Measurements from ENCODE around the gene XIAP. TPM values are rescaled to one million over a fixed set of nuclear protein-coding genes. Genes with fewer than 3 reads are reported as not detected.

Gene XIAP
- total RNA-seq, 6 donors from 2014 or later, result 28.3 to 64.2 (median 46.8) TPM

GRCh38 chrX:123905332-123905731 lies 45.5 kb downstream of the XIAP start:
- Histone ChIP-seq H3K27me3 (no peaks in the 10 kb centered on the region), H3K27ac (peak overlapping the region in 1 of 4 donors; percentile 22), H3K4me1 (peaks cover 0 to 9% (median 1%) of the 10 kb centered on the region in 4 donors), H3K4me3 (no peak overlapping the region), H3K36me3 (peaks cover 0 to 14% (median 0%) of the 10 kb centered on the region in 4 donors), H3K9me3 (no peaks in the 10 kb centered on the region)
- 41 to 44% methylated on average over 2 of the region's 2 CpGs for WGBS, 2 donors
- DNase-seq (no peak), ATAC-seq (ENCODE audit: low FRiP score in 2 of 2) (no peak)
- no peak for TF ChIP-seq CTCF (IDR thresholded peaks at IDR 0.05)
- no peak for TF ChIP-seq POLR2A (IDR thresholded peaks at IDR 0.05)
- no peak for TF ChIP-seq POLR2AphosphoS5 (IDR thresholded peaks at IDR 0.05)
- no peak for TF ChIP-seq EP300 (IDR thresholded peaks at IDR 0.05)

GRCh38 chrX:123906557-123907316 lies 46.9 kb downstream of the XIAP start:
- ATAC-seq (ENCODE audit: low FRiP score in 2 of 2) (no peak), DNase-seq (no peak)
- peaks cover 0 to 7% (median 0%) of the 10 kb centered on the region in 4 donors for H3K36me3 ChIP-seq
- TF ChIP-seq POLR2A (IDR thresholded peaks at IDR 0.05) (no peak), EP300 (IDR thresholded peaks at IDR 0.05) (no peak), CTCF (IDR thresholded peaks at IDR 0.05) (no peak), POLR2AphosphoS5 (IDR thresholded peaks at IDR 0.05) (no peak)
- WGBS, 2 donors, result 57 to 60% methylated on average over 5 to 8 of the region's 8 CpGs
- no peaks in the 10 kb centered on the region for H3K27me3 ChIP-seq
- peaks cover 0 to 9% (median 1%) of the 10 kb centered on the region in 4 donors for H3K4me1 ChIP-seq
- no peak overlapping the region for H3K4me3 ChIP-seq
- H3K27ac ChIP-seq, result peak overlapping the region in 1 of 4 donors; percentile 7
- H3K9me3 ChIP-seq, result no peaks in the 10 kb centered on the region

- TF ChIP-seq EP300 (IDR thresholded peaks at IDR 0.05), result no peak
- TF ChIP-seq CTCF (IDR thresholded peaks at IDR 0.05), result no peak
- no peak for TF ChIP-seq POLR2A (IDR thresholded peaks at IDR 0.05)
- no peak for TF ChIP-seq POLR2AphosphoS5 (IDR thresholded peaks at IDR 0.05)
- ATAC-seq (ENCODE audit: low FRiP score in 2 of 2) (no peak), DNase-seq (no peak)
- H3K27ac ChIP-seq, result peak overlapping the region in 1 of 4 donors; percentile 11
- H3K4me1 ChIP-seq, result peaks cover 0 to 9% (median 1%) of the 10 kb centered on the region in 4 donors
- no peak overlapping the region for H3K4me3 ChIP-seq
- no peaks in the 10 kb centered on the region for H3K9me3 ChIP-seq
- no peaks in the 10 kb centered on the region for H3K36me3 ChIP-seq
- no peaks in the 10 kb centered on the region for H3K27me3 ChIP-seq
- 49 to 65% methylated on average over 4 of the region's 4 CpGs for WGBS, 2 donors
These were observed 49.7 kb downstream of the XIAP start for GRCh38 chrX:123909523-123909922.

GRCh38 chrX:123917069-123917468 lies 57.2 kb downstream of the XIAP start:
- ATAC-seq (ENCODE audit: low FRiP score in 2 of 2) (no peak), DNase-seq (no peak)
- H3K27me3 ChIP-seq, result no peaks in the 10 kb centered on the region
- TF ChIP-seq EP300 (IDR thresholded peaks at IDR 0.05) (no peak), POLR2AphosphoS5 (IDR thresholded peaks at IDR 0.05) (no peak), POLR2A (IDR thresholded peaks at IDR 0.05) (no peak), CTCF (IDR thresholded peaks at IDR 0.05) (no peak)
- H3K9me3 ChIP-seq, result no peaks in the 10 kb centered on the region
- no peaks in the 10 kb centered on the region for H3K4me1 ChIP-seq
- H3K27ac ChIP-seq, result no peak overlapping the region
- no peak overlapping the region for H3K4me3 ChIP-seq
- no peaks in the 10 kb centered on the region for H3K36me3 ChIP-seq

Measured in upper lobe of left lung (tissue), 6 donors.